Activated CD4-positive, CD25-positive, alpha-beta regulatory T cell (primary cell): ENCODE data around the gene ARHGAP27.
"Not testable (repeated sequence)": the region's sequence is repeated elsewhere in the genome, so short reads cannot be mapped to it uniquely, and the experiment has no call there.

Source experiments
- DNase-seq, 4 experiments: peaks; one replicate each; lab custom pipeline; 2025; lab: John Stamatoyannopoulos, UW

The ARHGAP27 gene

GRCh38 chr17:45432405-45433158, at the start of gene ARHGAP27:
Gene ARHGAP27, minus strand, starts transcription at chr17:45432870. Its CDS starts 2,591 bp downstream, at chr17:45430279.
- no peak for DNase-seq

- DNase-seq = not testable (repeated sequence)
Observed at GRCh38 chr17:45482317-45482716, 49.6 kb upstream of the ARHGAP27 start.

- not testable (repeated sequence) for DNase-seq
Observed at GRCh38 chr17:45475436-45475835, 42.8 kb upstream of the ARHGAP27 start.

GRCh38 chr17:45472249-45472648, 39.6 kb upstream of the ARHGAP27 start:
- not testable (repeated sequence) for DNase-seq

GRCh38 chr17:45469204-45469563, 36.5 kb upstream of the ARHGAP27 start:
- not testable (repeated sequence) for DNase-seq

- DNase-seq = not testable (repeated sequence)
Observed at GRCh38 chr17:45468293-45469203, 35.9 kb upstream of the ARHGAP27 start.

- DNase-seq = not testable (repeated sequence)
Observed at GRCh38 chr17:45461524-45462327, 29.1 kb upstream of the ARHGAP27 start.

- not testable (repeated sequence) for DNase-seq
Observed at GRCh38 chr17:45460422-45460821, 27.8 kb upstream of the ARHGAP27 start.

- not testable (repeated sequence) for DNase-seq
Observed at GRCh38 chr17:45454341-45454740, 21.7 kb upstream of the ARHGAP27 start.

GRCh38 chr17:45453731-45454130, 21.1 kb upstream of the ARHGAP27 start:
- DNase-seq = not testable (repeated sequence)

- not testable (repeated sequence) for DNase-seq
Observed at GRCh38 chr17:45453225-45453534, 20.5 kb upstream of the ARHGAP27 start.

GRCh38 chr17:45452329-45453224, 19.9 kb upstream of the ARHGAP27 start:
- DNase-seq = not testable (repeated sequence)

- DNase-seq = not testable (repeated sequence)
Observed at GRCh38 chr17:45451660-45452059, 19.0 kb upstream of the ARHGAP27 start.

- no peak for DNase-seq
Observed at GRCh38 chr17:45451131-45451530, 18.5 kb upstream of the ARHGAP27 start.

- DNase-seq = not testable (repeated sequence)
Observed at GRCh38 chr17:45449708-45450329, 17.1 kb upstream of the ARHGAP27 start.

GRCh38 chr17:45449260-45449659, 16.6 kb upstream of the ARHGAP27 start:
- DNase-seq = not testable (repeated sequence)

GRCh38 chr17:45448483-45448882, 15.8 kb upstream of the ARHGAP27 start:
- not testable (repeated sequence) for DNase-seq

GRCh38 chr17:45448066-45448465, 15.4 kb upstream of the ARHGAP27 start:
- not testable (repeated sequence) for DNase-seq

- not testable (repeated sequence) for DNase-seq
Observed at GRCh38 chr17:45447650-45448049, 15.0 kb upstream of the ARHGAP27 start.

- not testable (repeated sequence) for DNase-seq
Observed at GRCh38 chr17:45446872-45447625, 14.4 kb upstream of the ARHGAP27 start.
